GM18511 (cell line): ENCODE data around the gene NEURL4.

Source experiments
- ATAC-seq: cut with Tn5 transposase; IDR thresholded peaks from one replicate; pipeline ENCODE4 v1.9.1; 2021; ENCODE audit warnings: mild to moderate bottlenecking, moderate library complexity; ENCODE audit not compliant: unreplicated experiment

NEURL4 gene

GRCh38 chr17:7324438-7324779 lies 4.7 kb downstream of the NEURL4 start:
- no peak for ATAC-seq

DNA sequence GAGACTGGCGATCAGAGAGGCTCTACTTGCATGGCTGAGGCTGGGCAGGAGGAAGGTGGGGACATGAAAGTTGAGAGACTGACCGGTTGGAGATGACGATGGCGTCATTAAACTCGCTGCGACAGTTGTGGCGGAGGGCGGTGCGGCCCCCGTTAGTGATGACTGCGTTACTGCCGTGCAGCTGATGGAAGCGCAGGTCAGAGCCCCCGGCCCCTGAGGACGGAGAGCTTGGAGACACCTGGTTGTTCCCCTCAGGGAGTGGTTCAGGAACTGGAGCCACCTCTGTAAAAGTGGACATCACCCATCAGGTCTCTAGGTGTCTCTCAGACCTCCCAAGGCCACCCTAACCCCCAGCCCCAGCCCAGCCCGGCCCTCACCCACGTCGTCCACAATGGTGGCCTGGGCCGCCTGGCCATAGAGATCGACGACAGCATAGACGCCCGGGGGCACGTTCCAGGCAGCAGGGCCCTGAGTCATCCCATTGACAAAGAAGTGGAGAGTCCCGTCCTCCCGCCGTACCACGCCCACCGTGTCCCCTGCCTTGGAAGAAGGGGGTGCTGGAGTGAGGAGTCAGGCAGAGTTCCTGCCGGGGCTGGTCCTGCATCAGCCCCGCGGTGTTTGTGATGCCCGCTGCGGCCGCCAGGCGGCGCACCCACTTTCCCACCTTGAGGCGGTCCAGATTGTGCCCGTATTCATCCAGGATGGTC lies 5.3 kb downstream of the NEURL4 start:
- no peak for ATAC-seq

- no peak for ATAC-seq
Measured at GRCh38 chr17:7322520-7323194, 6.5 kb downstream of the NEURL4 start.

DNA sequence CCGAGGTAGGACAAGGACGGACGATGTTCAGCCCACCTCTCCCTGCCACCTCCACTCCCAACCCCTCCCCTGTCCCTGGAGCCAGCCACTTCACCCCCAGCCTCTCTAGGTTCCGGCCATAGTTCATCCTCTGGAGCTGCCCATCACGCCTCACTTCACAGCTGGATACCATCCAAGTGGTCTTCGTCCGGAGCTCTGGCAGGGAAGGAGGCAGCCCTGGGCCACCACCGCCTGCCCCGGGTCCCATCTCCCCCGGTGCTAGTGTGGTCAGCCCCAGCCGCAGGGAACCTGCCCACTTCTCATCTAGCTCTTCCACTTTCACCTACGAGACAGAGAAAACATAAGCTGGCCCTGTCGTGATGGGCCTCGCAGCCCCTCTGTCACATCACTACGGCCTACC lies 7.7 kb downstream of the NEURL4 start:
- no peak for ATAC-seq

- ATAC-seq: no peak
Measured at GRCh38 chr17:7318121-7318860, 10.8 kb downstream of the NEURL4 start.

- no peak for ATAC-seq
Measured at GRCh38 chr17:7317161-7317803, 11.9 kb downstream of the NEURL4 start.

DNA sequence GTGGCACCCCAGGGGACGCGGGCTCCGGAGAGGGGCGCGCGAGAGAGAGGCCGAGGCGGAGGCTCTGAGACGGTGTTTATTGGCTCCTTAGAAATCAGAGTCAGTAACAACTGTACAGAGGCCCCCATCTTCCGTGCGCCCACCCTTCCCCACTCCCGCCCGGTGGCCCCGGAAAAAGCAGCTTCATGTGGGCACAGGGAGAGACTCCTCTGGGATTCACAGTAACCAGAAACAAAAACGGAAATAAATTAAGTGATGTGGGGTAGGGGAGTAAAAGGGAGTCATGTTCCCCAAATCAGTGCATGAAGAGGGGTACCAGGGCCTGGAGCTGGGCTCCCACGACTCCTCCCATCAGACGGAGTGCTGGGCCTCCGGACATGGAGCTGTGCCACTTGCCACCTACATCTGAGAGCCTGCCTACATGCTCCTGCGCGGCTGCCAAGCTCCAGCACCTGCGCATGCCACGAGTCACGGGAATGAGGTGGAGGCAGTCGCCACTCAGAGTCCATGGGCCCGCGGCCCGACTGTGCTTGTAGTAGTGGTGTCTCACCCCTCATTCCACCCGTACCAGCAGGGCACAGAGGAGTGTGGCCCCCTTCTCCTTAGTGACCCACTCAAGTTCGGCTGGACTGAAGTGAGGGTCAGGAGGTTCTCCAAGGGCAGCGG lies 13.4 kb downstream of the NEURL4 start:
- no peak for ATAC-seq

DNA sequence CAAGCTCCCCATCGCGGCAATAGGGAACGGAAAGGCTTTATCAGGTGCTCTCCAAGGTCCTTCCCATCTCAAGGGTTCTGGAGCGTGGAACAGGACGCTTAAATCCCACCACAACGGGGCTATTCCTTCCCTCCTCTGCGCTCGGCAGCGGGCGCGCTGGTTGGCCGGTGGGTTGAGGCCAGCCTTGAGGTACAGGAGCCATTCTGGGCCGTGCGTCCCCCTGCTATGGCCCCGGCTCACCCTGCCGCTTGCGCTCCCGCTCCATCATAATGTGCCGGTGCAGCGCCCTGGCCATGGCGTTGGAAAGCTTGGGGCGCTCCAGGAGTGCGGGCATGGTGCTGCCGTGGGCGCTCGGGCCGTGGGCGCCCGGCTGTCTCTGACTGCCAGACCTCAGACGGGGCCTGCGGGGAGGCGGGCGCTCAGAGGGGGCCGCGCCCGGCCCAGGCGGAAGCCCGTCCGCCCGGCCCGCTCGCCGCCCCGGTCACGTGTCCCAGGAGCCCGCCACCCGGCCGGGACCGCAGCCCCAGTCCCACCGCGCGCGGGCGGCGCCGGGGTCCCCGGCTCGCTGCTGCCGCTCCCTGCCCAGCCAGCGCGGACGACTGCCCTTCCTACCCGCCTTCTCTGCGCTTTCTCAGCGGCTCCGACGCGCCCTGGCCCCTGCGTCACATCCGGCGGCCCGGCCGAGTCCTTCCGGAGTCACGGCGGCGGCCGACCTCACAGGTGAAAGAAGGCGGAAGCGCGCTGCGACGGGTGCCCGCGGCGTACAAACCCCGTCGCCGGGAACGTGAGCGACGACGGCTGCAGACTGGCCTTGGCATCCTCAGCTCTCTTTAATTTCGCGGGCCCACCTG lies 14.2 kb downstream of the NEURL4 start, which contains the start of gene GPS2:
Gene GPS2, minus strand, starts transcription at position 642 of the 851 bp plus-strand sequence. Its CDS starts 308 bp downstream, at position 334.
- peak; percentile 88 for ATAC-seq

GRCh38 chr17:7313890-7314718 lies 15.0 kb downstream of the NEURL4 start:
- ATAC-seq: no peak

DNA sequence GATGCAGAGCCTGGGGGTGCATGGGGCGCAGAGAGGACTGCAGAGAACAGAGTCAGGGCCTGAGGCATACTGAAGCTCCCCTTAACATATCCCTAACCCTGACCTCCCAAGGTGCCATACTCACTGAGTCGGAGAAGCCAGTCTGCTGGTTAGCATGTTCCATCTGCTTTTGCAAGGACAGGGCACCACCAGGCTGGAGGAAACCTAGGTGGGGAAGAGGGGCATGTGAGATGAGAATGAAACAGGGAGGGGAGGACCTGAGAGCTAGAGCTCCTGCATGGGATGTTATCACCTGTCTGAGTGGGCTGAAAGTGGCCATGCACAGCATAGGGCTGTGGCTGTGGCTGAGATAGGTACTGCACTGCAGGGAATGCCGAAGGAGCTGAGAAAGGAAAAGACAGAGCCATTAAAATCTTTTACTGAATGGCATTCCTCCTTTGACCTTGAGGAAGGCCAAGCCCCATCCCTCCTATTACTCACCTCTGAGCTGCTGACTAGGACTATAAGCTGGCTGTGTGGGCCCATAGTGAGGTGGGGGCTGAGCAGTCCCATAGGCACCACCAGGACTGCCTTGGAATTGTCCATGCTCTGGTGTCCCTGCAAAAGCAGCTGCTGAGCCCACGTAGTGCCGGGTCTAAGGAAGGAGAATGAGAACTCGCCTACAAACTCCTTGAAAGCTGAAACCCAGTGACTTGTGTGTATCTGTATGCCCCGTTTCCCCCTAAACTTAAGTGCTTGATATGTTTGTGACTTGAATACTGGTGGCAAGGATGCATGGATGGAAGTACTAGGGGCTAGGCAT lies 15.8 kb downstream of the NEURL4 start:
- no peak for ATAC-seq

GRCh38 chr17:7312432-7313087 lies 16.6 kb downstream of the NEURL4 start:
- ATAC-seq: no peak

DNA sequence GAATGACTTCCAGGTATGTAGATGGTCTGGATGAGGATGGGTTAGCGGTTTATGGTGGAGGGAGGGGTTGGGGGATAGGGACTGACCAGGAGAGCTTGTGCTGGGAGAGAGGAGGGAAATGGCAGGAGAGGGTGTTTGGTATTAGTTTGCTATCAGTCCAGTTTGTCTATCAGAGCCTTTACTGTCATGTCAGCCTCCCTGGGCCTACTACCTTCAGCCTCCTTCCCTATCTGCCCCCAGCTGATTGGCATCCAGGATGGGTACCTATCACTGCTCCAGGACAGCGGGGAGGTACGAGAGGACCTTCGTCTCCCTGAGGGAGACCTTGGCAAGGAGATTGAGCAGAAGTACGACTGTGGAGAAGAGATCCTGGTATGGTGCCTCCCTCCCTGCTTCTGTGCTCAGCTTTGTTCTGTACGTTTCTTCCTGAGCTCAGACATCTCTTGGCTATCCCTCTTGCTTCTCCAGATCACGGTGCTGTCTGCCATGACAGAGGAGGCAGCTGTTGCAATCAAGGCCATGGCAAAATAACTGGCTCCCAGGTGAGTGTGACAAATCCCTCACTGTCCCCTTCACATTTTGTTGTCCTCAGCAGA lies 17.9 kb downstream of the NEURL4 start:
- no peak for ATAC-seq

- ATAC-seq: no peak
Measured at GRCh38 chr17:7309628-7310027, 19.5 kb downstream of the NEURL4 start.

DNA sequence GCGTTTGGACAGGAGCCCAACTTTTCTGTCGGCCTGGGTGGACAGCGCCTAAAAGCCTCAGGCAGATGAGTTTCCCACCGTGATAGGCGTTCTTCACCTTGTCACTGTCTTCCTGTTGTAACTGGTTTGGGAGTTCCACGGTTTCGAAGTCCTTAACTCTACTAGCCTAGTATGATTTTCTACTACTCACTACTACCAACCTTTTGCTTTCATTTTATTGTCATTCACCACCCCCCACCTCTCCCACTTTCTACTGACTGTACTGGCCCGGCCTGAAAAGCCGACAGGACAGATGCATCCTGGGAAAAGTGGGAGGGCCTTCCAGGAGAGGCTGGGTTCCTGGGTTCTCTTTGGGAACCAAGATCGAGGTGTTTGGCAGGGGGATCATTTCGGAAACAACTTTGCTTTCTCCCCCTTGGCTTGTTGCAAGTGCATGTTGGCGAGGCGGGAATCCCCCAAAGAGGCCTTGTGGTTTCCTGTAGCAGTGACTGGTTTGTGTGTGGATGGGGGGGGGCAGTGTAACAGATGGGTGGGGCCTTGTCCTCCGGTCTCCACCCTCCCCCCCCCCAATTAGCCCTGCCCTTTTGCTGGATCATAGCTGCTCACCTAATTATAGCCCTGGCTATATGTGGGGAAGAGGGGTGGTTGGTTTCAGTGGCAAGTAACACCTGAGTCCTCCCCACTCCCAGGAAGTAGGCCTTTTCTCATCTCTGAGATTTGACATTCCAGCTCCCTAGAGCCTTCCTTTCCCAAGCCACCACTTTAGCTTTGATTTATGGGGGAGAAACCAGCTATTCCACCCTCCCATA lies 20.3 kb downstream of the NEURL4 start:
- no peak for ATAC-seq

DNA sequence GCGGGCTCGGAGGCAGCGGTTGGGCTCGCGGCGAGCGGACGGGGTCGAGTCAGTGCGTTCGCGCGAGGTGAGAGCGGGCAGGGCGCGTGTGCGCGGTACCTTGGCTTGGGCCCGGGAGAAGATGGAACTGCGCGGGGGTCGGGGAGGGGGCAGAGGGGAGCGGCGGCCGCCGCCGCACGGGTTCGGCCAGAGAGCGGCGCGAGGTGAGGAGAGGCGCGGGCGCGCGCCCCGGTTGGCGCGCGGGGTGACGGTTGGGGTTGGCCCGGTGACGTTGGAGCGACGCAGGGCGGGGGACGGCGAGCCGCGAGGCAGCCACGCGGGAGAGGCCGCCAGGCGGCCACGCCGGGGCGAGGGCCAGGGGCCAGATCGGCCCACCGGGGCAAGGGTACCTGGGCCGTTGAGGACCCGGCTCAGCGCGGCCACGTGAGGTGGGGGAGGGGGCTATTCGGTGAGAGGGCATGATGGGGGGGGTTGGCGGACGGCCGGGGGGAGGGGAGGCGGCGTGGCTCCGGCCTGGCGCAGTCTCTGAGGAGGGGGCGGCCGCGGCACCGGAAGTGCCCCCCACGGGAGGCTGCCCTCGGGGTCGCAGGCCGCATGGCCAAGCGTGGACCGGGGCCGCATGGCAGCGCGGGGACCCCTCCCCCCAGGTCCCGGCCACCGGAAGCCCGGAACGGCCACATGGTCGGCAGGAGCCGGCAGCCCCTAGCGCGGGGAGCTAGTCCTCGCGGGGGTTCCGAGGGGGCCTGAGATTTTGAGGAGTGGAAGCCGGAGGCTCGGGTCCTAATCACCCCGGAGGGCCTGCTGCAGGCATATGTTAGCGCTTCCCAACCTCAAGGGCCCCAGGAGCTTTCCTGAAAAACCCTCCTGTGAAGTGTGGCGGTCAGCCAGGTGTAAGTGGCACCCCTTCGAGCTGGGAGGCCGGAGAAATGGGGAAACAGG lies 21.2 kb downstream of the NEURL4 start:
- ATAC-seq: no peak
